ENCODE data around the gene DGKE.

The DGKE gene

DNA sequence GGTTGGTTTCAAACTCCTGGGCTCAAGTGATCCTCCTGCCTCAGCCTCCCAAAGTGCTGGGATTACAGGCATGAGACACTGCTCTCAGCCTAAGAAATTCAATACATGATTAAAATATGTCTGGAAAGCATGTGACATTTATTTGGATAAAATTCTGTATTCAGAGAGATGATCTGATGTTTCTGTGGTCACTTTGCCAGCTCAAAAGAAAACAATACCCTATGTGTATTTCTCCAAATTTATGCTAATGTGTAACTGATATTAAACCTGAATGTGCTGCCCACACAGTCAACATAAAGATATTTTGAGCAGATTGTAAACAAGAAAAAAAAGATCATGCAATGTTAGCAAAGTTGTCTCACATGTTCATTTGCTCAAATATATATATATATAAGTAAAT lies 16.9 kb upstream of the DGKE start:
- DNase-seq = no peak

DNA sequence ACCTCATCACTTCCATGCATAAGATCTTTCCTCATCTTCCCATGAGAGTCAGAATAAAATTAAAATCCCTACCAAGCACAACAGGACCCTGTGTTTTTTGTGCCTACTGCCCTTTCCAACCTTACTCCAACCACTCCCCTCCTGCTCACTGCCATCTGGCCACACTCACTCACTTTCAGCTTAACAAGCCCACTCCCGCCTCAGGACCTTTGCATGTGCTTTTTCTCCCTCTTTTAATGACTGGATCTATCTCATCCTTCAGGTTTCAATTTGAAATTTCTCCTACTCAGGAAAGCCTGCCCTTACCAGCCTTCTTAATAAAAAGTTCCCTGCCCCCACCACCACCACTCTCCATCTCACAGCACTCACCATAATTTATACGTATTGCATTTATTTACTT lies 14.9 kb upstream of the DGKE start:
- DNase-seq = no peak

DNA sequence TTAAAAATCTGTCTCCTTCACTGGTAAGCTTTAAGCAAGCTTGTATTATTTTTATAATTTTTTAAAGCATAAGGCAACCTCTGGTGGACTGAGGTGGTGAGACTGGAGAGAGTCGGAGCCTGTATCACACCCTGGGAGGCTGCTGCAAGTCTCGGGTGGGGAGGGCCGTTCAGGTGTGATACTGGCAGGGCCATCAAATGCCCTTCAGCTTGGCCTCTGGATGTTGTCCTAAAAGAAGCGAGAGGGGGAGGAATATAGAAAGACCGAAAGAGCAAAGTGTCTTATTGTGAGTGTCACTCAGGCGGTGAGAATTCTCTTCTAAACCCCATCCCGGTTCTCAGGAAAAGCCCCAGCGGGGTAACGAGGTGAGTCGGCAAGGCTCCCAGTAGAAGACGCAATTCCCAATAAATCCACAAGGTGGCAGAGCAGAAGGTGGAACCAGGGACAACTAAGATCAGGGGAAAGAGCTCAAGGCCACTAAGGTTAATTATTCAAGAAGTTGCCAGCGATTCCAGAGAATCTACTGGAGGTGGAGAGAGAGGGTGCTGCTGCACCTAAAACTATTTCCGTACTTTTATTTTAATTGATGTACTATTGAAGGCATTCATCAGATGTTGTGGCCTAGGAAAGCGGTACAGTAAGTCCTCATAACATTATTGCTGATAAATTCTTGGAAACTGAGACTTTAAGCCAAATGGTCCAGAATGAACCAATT lies 14.4 kb upstream of the DGKE start:
- peak; percentile 64 for DNase-seq

DNA sequence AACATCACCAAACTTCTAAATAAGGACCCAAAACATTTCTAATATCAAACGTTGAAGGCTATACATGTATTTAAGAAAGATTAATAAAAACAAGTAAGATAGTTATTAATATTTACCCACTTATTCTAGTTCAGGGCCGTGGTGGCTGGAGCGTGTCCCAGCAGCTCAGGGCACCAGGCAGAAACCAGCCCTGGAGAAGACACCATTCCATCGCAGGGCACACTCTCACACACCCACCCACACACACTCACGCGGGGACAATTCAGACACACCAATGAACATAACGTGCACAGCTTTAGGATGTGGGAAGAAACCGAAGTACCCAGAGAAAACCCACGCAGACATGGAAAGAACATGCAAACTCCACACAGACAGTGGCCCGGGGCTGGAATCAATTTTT lies 13.7 kb upstream of the DGKE start:
- DNase-seq = no peak

DNA sequence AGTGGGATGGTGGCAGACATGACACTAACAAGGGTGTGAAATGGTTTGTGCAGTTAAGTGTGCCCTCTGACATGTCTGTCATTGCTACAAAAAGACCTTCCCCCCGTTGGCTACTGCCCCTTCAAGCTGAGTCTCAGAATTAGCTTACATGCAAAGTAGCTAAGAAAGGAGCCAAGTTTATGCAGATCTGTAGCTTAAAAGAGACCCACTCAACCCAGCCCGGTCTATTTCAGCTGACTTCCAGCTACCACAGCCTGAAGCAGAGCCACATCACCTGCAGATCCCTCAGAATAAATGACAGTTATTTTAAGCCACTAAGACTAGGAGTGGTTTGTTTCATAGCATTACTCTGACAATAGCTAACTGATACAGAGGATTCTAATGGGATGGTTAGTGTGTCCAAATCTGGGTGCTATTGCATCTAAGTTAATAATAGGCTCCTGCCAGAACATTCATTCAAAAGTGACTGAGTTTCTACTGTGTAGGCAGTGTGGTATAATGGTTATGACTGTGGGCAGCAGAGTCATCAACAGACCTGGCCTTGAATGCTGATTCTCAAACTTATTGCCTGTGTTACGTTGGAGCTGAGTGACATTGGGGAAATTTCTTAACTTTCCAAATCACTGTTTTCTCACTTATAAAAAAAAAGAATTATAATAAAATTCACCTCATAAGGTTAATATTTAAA lies 12.0 kb upstream of the DGKE start:
- DNase-seq = no peak

DNA sequence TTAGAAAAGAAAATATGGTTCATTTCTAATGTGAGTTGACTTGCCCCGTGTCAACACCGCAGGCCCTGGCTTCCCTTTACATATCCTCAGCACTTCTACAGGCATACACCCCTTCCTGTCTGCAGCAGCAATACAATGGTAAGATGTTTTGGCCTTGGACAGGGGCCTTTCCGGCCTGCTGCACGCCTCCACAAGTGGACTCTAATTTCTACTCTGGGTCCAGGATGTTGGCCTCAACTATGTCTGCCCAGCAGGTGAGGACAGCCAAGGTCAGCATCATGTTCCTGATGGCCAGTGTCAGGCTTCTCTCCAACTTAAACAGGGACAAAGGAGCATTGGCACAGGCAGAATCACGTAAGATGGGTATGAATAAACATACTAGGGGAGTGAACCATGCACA lies 11.2 kb upstream of the DGKE start:
- no peak for DNase-seq

DNA sequence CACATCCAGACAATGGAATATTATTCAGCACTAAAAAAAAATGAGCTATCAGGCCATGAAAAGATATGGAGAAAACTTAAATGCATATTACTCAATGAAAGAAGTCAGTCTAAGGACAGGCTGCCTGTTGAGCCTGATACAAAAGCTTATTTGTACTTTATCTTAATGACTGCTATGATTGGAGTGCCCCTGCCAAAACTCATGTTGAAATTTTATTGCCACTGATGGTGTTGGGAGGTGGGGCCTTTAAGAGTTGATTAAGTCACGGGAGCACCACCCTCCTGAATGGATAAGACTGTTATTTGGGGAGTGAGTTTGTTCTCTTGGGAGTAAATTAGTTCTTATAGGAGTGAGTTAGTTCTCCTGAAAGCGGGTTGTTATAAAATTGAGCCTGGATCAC lies 10.1 kb upstream of the DGKE start:
- DNase-seq = no peak

DNA sequence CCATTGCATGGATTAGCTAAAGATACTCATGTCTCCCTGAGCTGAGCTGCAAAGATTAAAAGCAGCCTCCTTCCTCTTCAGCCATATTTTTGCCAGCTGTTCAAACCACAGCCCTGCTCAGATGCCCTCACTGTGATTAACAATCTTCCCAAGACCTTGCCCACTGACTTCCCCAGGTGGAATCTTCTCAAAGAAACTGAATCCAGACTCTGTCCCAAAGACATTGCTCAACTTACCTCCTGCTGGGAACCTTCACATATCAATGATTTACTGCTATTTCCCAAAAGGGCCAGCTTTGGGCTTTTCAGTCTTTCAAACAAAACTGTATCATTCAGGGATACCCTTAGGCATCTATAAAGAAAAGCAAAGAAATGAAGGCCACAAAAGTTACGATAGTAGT lies 9.4 kb upstream of the DGKE start:
- DNase-seq = peak; percentile 13

DNA sequence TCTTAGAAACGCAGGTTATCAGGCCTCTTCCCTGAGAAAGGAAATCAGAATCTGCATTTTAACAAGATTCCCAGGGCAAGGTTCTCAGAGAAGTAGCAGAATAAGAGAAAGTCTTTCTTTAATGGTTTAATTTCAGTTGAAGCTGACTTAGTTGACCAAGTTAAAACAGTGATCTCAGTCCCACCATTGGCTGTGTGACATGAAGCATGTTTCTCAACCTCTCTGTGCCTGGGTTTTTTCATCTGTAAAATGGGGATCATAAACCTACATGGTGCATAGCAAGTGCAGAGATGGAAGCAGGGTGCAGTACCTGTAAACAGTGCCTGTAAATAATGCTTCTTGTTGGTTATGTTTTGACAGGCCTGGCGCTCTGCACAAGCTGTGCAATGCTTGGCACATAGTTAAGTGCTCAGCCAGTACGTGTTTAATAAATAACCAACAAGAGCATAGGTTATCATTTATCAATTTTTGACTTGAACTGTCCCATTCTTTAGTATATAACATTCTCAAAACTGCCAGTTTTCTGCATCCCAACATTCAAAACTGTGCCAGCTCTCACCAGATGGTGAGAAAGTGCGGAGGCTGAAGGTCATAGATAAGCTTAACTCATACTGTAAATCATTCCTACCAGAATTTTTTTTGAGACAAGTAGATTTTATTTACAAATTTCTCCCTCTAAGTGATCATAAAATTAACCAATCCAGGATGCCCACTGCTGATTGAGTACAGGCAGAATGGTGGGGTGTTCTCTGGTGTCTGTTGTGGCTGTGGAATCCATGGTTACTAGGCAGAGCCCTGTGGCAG lies 7.1 kb upstream of the DGKE start:
- DNase-seq = no peak

DNA sequence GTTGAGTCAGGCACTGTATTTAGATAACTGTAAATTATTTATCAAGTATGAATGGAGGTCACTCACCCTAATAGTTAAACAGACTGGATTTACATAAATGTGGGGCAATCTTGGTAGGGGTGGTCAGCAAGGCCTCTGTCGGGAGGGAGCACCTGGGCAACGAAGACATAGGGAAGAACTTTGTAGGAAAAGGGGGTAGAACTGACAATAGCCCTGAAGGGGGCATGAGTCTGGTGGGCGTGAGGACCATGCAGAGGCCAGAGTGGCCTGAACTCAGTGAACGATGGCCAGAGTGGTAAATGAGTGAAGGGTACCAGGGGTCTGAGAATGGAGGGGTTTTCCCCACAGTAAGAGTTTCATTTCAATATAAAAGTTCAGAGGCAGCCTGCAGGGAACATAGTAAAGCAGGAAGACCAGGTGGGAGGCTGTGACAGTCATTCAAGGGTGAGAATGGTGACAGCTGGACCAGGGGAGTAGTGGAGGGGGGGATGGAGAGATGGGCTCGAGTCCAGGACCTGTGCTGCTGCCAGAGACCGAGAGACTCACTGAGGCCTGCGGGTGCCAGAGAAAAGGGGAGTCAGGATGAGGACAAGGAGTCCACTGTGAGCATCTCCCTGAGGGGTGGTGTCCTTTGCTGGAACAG lies 3.1 kb upstream of the DGKE start:
- no peak for DNase-seq

DNA sequence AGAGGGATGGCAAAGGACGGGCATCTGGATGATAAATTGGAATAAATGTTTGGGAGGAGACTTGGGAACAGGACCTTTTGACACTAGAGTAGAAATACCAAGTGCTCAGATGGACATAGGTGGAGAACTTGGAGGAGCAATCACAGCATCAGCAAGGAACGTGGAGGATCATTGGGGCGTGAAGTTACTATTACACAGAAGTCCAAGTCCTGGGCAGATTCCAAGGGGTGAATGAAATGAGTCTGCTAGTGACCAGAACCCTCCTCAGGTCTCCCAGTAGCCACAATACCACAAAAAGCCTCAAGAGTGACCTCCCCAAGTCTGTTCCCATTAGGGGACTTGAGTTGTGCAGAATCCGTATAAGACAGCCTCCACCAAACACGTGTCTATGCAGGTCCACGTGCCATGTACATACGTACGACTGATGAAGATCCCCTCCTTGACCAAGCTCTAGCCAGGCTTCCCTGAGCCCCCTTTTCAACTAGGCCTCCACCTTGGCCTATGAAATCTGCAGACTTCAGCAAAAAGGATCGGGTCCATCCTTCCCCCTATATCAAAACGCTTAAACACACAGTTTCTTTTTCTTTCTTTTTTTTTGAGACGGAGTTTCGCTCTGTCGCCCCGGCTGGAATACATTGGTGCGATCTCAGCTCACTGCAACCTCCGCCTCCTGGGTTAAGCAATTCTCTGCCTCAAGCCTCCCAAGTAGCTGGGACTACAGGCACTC lies 2.4 kb upstream of the DGKE start:
- DNase-seq = no peak

DNA sequence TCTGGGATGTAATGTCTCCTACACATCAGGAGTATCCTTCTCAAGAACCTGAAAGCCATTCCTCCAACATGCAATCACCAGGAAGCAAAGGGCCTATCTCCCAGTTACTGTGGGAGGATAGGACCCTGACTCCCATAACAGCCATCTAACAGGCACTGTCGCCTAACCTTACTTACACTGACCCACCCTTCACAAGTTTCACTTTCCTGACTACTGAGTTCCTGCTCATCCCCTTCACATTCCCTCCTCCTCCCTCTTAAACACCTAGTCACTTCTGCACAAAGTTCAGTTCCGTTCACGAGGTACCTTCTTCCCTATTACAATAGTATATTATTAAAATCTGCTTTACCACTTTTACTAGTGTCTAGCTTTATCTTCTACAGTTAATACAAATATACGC lies 1.5 kb upstream of the DGKE start:
- no peak for DNase-seq

DNA sequence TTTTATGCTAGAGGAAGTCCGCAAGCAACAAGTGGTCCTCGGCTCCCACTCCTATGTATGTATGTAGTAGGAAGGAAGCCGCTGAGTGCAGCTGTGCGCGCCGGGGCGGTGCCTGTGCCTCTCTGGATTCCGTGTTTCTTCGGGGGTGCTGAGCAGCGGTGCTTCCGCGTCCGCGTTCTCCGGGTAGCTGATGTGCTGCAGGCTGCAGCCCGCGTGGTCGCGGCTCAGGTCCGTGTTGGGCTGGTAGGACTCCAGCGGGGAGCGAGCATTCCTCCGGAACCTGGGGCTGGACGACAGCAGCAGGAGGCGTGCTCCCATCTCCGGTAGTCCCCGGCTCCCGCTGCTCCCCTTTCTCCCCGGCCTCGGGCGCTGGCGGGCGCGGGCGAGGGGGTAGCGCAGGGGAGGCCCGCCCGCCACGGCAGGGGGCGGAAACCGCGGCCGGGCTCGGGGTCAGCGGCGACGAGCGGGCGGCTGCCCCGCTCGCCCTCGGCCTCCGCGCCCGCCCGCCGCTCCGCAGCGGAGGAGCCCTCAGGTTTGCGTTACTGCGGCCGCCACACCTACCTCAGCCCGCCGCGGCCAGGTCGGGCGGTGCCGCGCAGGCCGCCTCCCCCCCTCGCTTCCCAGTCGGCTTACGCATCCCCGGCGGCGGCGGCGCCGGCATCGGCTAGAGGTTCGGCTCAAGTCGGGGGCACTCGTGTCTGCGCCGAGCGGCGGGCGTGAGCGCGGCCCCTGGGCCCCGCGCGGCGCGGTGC lies 718 bp upstream of the DGKE start:
- peak; percentile 31 for DNase-seq

DNA sequence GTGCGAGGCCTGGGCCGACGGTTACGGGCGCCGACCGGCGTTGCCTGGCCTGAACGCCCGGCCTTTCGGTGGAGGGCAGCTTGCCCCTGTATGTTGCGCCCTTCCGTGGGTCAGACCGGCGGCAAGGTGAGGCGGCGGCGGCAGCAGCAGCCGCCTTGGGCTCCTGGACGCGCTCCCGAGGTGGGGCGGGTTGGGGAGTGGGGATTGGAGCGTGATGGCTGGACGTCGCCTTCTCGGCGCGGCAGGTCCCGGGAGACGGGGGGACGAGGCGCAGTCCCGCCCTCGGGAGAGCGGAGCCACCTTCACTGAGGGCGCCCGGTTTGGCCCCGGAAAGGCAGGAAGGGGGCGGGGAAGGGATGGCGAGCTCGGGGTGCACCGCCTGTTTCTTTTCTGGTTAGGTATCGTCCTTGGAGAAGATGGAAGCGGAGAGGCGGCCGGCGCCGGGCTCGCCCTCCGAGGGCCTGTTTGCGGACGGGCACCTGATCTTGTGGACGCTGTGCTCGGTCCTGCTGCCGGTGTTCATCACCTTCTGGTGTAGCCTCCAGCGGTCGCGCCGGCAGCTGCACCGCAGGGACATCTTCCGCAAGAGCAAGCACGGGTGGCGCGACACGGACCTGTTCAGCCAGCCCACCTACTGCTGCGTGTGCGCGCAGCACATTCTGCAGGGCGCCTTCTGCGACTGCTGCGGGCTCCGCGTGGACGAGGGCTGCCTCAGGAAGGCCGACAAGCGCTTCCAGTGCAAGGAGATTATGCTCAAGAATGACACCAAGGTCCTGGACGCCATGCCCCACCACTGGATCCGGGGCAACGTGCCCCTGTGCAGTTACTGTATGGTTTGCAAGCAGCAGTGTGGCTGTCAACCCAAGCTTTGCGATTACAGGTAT lies 671 bp downstream of the DGKE start:
- DNase-seq = peak; percentile 18

DNA sequence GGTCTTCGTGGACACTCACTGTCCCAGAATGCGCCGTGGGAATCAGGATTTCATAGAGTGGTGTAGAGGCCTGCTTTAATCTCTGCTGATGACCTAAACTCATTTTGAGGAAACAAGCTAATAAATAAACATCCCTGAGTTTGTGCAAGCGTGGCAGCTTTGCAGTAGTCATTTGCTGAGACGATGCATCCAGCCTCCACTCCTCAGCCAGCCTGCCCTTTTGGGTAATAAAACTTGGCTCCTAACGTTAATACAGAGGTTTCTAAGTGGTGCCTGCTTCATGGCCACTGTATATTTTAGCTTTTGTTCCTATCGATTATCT lies 1.3 kb downstream of the DGKE start:
- DNase-seq = no peak

DNA sequence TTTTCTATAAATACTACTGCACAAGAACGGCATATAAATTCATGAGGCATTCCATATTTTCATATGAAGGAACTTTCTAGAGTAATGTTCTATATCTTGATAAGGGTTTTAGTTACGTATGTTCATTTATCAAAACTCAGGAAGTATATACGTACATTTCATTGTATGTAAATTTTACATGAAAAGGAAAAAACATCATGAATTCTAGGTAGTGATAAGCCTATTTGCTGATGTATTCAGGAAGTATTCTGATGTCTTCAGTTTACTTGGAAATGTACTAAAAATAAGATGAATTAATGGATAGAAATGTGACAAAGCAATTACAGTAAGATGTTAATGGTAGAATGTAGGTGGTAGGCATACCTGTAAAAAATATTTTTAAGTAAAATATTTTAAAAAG lies 4.7 kb downstream of the DGKE start:
- no peak for DNase-seq

DNA sequence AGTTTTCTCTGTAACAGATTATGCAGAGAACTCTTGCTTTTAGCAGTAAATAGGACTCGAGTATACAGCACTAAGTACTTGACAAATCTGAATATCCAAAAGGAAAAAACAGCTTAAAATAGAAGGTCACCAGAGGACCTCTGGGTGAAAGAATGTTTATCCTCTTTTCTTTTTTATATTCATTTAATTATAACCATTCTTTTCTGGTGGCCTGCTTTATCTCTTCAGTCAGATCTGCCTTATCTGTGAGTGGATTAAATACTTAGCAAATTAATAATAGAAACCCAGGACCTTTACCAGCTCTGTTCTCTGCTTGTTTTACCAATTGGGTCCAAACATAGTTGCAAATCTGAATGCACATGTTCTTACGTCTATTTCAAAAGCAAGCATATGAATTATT lies 8.6 kb downstream of the DGKE start:
- no peak for DNase-seq

DNA sequence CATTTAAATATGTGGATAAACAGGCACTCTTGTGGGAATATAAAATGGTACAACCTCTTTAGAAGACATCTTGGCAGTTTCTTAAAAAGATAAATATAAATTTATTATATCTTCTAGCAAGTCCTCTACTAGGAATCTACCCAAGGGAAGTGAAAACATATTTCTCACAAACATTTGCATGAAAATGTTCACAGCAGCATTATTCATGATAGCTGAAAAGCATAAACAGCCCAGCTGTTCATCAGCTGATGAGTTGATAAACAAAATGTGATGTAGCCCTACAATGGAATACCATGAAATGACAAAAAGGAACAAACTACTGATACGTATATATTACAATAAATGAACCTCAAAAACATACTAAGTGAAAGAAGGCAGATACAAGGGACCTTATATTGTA lies 12.0 kb downstream of the DGKE start:
- DNase-seq = no peak

DNA sequence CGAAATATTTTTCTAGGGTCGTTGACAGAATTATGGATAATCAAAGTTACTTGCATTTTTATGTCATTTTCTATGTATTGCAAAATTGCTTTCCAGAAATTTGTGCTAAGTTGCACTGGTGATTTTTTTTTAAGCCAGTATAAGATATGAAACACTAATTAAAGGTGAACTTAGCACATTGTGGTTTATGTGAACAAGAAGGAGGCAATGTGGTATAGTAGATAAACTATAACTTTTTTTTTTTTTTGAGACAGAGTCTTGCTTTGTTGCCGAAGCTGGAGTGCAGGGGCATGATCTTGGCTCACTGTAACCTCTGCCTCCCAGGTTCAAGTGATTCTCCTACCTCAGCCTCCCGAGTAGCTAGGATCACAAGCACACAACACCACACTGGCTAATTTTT lies 13.2 kb downstream of the DGKE start:
- DNase-seq = no peak

DNA sequence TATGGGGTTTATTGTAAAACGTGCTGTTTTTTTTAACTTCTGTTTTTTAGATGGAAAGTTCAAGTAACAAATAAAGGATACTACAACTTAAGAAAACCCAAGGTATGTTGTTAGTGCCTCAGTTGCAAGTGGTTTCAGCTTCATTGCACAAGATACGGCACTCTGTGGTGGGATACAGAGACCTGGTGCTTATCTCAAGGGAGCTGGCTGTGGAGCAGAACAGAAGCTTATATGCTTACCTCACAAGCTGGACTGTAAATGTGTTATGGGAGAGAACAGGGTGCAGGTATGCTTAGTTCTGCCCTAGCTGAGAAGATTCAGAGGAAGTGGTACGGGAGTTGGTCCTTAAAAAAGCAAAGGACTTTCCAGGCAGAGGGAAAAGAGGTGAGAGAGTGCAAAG lies 15.2 kb downstream of the DGKE start:
- DNase-seq = no peak

DNA sequence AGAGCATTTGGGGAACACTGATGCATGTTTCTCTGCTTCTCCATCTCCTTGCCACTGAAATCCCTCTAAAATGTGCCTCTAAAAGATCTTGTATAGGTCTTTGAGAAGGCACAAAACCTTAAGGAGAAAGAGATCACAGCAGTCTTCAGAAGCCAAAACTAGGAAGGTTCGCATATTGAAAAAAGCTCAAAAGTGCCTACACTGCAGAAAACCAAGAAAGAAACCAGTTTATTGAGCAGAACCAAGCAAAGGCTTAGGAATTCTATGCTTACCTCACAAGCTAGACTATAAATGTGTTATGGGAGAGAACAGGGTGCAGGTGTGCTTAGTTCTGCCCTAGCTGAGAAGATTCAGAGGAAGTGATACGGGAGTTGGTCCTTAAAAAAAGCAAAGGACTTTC lies 16.6 kb downstream of the DGKE start:
- DNase-seq = no peak
